ENCODE data around the gene ERC2. TPM values are rescaled to one million over a fixed set of nuclear protein-coding genes. Genes with fewer than 3 reads are reported as not detected.

ERC2 gene
- total and polyA plus RNA-seq, 2 of the 13 experiments (the other 11 are each of a cell fraction or from before 2014, with no cell fraction given): 0.16 to 0.22 TPM

GRCh38 chr3:55805169-55805568 lies 663.1 kb downstream of the ERC2 start:
- Histone ChIP-seq H3K4me2 (ENCODE audit: low read depth, low read length) (no peak overlapping the region), H4K20me1 (ENCODE audit: insufficient read depth, low read length) (no peaks in the 10 kb centered on the region), H3K27me3 (ENCODE audit: control insufficient read depth in 1 of 2, insufficient read depth in 2 of 2, low read length in 2 of 2) (no peaks in the 10 kb centered on the region), H3K36me3 (replicated peaks in 1 of 2; ENCODE audit: control insufficient read depth in 1 of 2, insufficient read depth in 2 of 2, low read length in 2 of 2) (no peaks in the 10 kb centered on the region), H3K27ac (ENCODE audit: extremely low read length, insufficient read depth, low read length) (no peak overlapping the region), H3K4me1 (ENCODE audit: insufficient read depth, low read length) (no peaks in the 10 kb centered on the region), H2AFZ (ENCODE audit: low read length) (no peak overlapping the region), H3K9me3 (ENCODE audit: low read length) (no peaks in the 10 kb centered on the region), H3K9ac (ENCODE audit: insufficient read depth, low read depth, low read length) (no peak overlapping the region), H3K4me3 (replicated peaks in 1 of 3; ENCODE audit: insufficient read depth in 1 of 3, low read depth in 2 of 3, low read length in 3 of 3) (no peak overlapping the region), H3K79me2 (ENCODE audit: insufficient read depth, low read length) (no peaks in the 10 kb centered on the region)
- ATAC-seq (no peak), FAIRE-seq (no peak), DNase-seq (ENCODE audit: low spot score) (no peak)
- in situ Hi-C loops (cut with HindIII; ENCODE audit: extremely low pct_ligation_motif_present, low pct_unique_long_range_greater_than_20kb): no loop called here
- CTCF ChIA-PET (ENCODE audit: low intra/inter-chr PET ratio, low total read pairs): no interaction called here
- POLR2A ChIA-PET: no interaction called here
- BruUV-seq (replicated peaks): no TSS peak
- intact Hi-C loops (cut with micrococcal nuclease; ENCODE audit: unreplicated experiment): no loop called here
- 0% methylated on average over 2 of the region's 2 CpGs for WGBS (ENCODE audit: low lambda C conversion rate)
- TF ChIP-seq ARHGAP35 (CRISPR knock-in tag; IDR thresholded peaks at IDR 0.05; ENCODE audit: borderline replicate concordance): no peak
- TF ChIP-seq ZNF205 (CRISPR knock-in tag; IDR thresholded peaks at IDR 0.05): no peak
- no peak for TF ChIP-seq ELF4 (CRISPR knock-in tag; IDR thresholded peaks at IDR 0.05; ENCODE audit: borderline replicate concordance)
- no peak for TF ChIP-seq ZBTB7A (CRISPR knock-in tag; IDR thresholded peaks at IDR 0.05)
- TF ChIP-seq NR2F6 (IDR thresholded peaks at IDR 0.05): no peak
- no peak for TF ChIP-seq NR2F6 (CRISPR knock-in tag; IDR thresholded peaks at IDR 0.05)
- no peak for TF ChIP-seq ZNF337 (CRISPR knock-in tag; IDR thresholded peaks at IDR 0.05; ENCODE audit: borderline replicate concordance, low read depth)
- no peak for TF ChIP-seq ZNF775 (CRISPR knock-in tag; IDR thresholded peaks at IDR 0.05; ENCODE audit: borderline replicate concordance)
- TF ChIP-seq RERE (CRISPR knock-in tag; IDR thresholded peaks at IDR 0.05; ENCODE audit: low read depth): no peak
- no peak for TF ChIP-seq GATA4 (IDR thresholded peaks at IDR 0.05; ENCODE audit: borderline replicate concordance, low read depth)
- no peak for TF ChIP-seq ZNF75D (CRISPR knock-in tag; IDR thresholded peaks at IDR 0.05; ENCODE audit: borderline replicate concordance)
- no peak for TF ChIP-seq SKIL (CRISPR knock-in tag; IDR thresholded peaks at IDR 0.05; ENCODE audit: borderline replicate concordance)
- TF ChIP-seq AKNA (CRISPR knock-in tag; IDR thresholded peaks at IDR 0.05; ENCODE audit: borderline replicate concordance): no peak
